Stomach (tissue), 9 donors: ENCODE measurements around the gene SNX22. TPM values are rescaled to one million over a fixed set of nuclear protein-coding genes. Genes with fewer than 3 reads are reported as not detected.

ENCODE experiments used
- DNase-seq, 2 donors: peaks; one replicate each; pipeline versions ENCODE4 v3.0.0 to v3.0.0-alpha.2; 2013 to 2019
- H3K27ac ChIP-seq, 5 donors: fragments of 200-600 bp in 4 of 5; sonication (generic) in 4 of 5; one replicate each; pipeline ENCODE4 v1.5.1; 2013 to 2019; ENCODE audit warnings: mild to moderate bottlenecking in 1 of 5, moderate library complexity in 1 of 5
- H3K27me3 ChIP-seq, 3 donors: fragments of 200-600 bp; sonication (generic); one replicate each; pipeline ENCODE4 v1.5.1; 2017 to 2019; ENCODE audit warnings: mixed run types in 1 of 3
- H3K36me3 ChIP-seq, 4 donors: fragments of 200-600 bp; sonication (generic); 1 replicate in 3 of 4; 2 replicates in 1 of 4; pipeline ENCODE4 v1.5.1; 2016 to 2019
- H3K4me1 ChIP-seq, 4 donors: fragments of 200-600 bp; sonication (generic); one replicate each; pipeline ENCODE4 v1.5.1; 2016 to 2019
- H3K4me3 ChIP-seq, 4 donors: fragments of 200-600 bp; sonication (generic) in 3 of 4; one replicate each; pipeline ENCODE4 v1.5.1; 2016 to 2019; ENCODE audit warnings: mild to moderate bottlenecking in 1 of 4
- H3K9me3 ChIP-seq, 4 donors: fragments of 200-600 bp; sonication (generic); one replicate each; pipeline ENCODE4 v1.5.1; 2016 to 2019
- EP300 ChIP-seq: sonication (generic); formaldehyde crosslinking; IDR thresholded peaks from one replicate; pipeline ENCODE4 v1.6.1; 2017; ENCODE audit warnings: antibody characterized with exemption
- POLR2A ChIP-seq, 4 donors: fragments of 450-650 bp; IDR thresholded peaks; one replicate each; pipeline ENCODE4 v1.6.1; 2016; ENCODE audit warnings: antibody characterized with exemption in 4 of 4, control low read depth in 2 of 4, mild to moderate bottlenecking in 1 of 4, moderate library complexity in 1 of 4
- POLR2AphosphoS5 ChIP-seq, 3 donors: sonication (generic); formaldehyde crosslinking; IDR thresholded peaks; one replicate each; pipeline ENCODE4 v1.6.1; 2016; ENCODE audit warnings: antibody characterized with exemption in 3 of 3
- WGBS, 5 donors: extraction: QIAGEN DNeasy Blood & Tissue Kit in 3 of 5; methylation state at CpG; one replicate each; pipeline versions ENCODE4 v1.1.5 to v1.1.7; 2013 to 2018; 5-methylcytosine and 5-hydroxymethylcytosine counted together
- intact Hi-C: fragments of 100-400 bp; cut with DNase I; formaldehyde crosslinking; loops from one replicate; pipeline ENCODE4 v1.15.1; 2023; ENCODE audit warnings: low total_unique reads
- polyA plus RNA-seq, 3 donors: library from polyadenylated mRNA; stranded (reverse); fragments of 200-250 nt; gene quantifications; one replicate each; pipeline ENCODE4 v1.2.3, GENCODE V29; 2013
- total RNA-seq, 5 donors: library from RNA; depleted of rRNA; stranded (reverse); fragments of >200 nt; gene quantifications; one replicate each; pipeline versions ENCODE4 v1.1.0 to v1.2.3, GENCODE V29; 2014 to 2016
- TF ChIP-seq, protein P1 (sequence below), 7 experiments: fragments of 450-650 bp in 4 of 7; fragments of 200-600 bp in 3 of 7; sonication (generic) in 3 of 7; IDR thresholded peaks; one replicate each; pipeline ENCODE4 v1.5.1; 2016 to 2019; ENCODE audit warnings: antibody characterized with exemption in 7 of 7, control low read depth in 2 of 7, mild to moderate bottlenecking in 1 of 7
- donor health status: healthy with polysubstance abuse.
- donor health status: Bipolar disorder and iron deficiency.
- donor health status: healthy.

Gene SNX22
- total and polyA plus RNA-seq, 8 donors, result 0.92 to 41.1 (median 3.8) TPM; not detected in 2

DNA sequence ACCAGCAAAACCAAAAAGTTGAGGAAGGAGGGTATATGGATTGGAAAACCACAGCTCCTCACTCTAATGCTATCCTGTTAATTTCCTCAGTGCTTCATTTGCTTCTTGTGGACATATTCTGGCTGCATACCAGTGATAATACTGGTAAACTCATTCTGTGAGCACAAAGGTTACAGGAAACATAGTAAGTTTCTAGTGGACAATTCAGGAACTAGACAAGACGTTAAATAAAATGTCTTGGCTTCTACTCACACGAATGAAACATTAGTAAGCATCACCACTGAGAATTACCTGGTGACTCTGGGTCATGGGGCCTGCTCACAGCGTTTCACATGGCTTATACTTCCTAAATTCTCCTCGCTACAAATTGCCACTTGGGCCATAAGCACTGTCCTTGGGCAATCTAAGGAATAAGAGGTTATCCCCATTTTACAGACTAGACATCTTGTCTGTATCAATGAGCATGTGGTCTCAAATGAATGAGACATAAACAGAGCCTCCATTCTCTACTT, 31.4 kb downstream of the SNX22 start:
- TF ChIP-seq EP300, result no peak
- TF ChIP-seq, protein P1, sequence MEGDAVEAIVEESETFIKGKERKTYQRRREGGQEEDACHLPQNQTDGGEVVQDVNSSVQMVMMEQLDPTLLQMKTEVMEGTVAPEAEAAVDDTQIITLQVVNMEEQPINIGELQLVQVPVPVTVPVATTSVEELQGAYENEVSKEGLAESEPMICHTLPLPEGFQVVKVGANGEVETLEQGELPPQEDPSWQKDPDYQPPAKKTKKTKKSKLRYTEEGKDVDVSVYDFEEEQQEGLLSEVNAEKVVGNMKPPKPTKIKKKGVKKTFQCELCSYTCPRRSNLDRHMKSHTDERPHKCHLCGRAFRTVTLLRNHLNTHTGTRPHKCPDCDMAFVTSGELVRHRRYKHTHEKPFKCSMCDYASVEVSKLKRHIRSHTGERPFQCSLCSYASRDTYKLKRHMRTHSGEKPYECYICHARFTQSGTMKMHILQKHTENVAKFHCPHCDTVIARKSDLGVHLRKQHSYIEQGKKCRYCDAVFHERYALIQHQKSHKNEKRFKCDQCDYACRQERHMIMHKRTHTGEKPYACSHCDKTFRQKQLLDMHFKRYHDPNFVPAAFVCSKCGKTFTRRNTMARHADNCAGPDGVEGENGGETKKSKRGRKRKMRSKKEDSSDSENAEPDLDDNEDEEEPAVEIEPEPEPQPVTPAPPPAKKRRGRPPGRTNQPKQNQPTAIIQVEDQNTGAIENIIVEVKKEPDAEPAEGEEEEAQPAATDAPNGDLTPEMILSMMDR (IDR thresholded peaks at IDR 0.05), result no peak
- TF ChIP-seq POLR2A (IDR thresholded peaks at IDR 0.05), result no peak
- TF ChIP-seq POLR2AphosphoS5 (IDR thresholded peaks at IDR 0.05), result no peak
- Histone ChIP-seq H3K27ac (no peak overlapping the region), H3K9me3 (no peaks in the 10 kb centered on the region), H3K4me3 (no peak overlapping the region), H3K4me1 (no peaks in the 10 kb centered on the region), H3K36me3 (peaks cover 0 to 71% (median 68%) of the 10 kb centered on the region in 4 donors), H3K27me3 (no peaks in the 10 kb centered on the region)
- 68 to 81% (median 70%) methylated on average over 4 of the region's 4 CpGs for WGBS, 5 donors
- no peak for DNase-seq
- intact Hi-C loops, result no loop called here

DNA sequence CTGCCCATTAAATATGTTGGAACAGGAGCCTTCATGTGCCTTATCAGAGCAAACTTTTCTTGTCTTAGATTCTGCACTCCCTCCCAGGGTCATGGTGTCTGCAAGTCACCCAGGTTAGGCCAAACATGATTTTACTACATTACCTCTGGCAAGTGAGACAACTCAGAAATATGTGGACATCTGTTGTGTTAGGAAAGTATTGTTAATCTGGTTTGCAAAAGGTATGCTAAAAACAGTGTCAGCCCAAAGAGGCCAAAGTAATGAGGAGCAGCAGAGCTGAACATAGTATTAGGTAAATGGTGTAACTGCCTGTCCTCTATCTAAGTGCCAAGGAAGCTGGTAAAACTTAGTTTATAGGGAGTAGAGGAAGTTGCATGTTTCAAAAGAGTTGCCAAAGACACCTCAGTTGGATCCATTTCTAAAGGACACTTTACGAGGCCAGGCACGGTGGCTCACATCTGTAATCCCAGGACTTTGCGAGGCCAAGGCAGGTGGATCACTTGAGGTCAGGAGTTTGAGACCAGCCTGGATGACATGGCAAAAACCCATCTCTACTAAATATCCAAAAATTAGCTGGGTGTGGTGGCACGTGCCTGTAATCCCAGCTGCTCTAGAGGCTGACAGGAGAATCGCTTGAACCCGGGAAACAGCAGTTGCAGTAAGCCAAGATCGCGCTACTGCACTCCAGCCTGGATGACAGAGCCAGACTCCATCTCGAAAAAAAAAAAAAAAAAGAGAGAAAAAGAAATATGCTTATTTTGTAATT, 33.8 kb downstream of the SNX22 start:
- no peak for DNase-seq
- Histone ChIP-seq H3K4me3 (no peak overlapping the region), H3K27me3 (no peaks in the 10 kb centered on the region), H3K9me3 (no peaks in the 10 kb centered on the region), H3K36me3 (peaks cover 0 to 63% (median 59%) of the 10 kb centered on the region in 4 donors), H3K27ac (no peak overlapping the region), H3K4me1 (no peaks in the 10 kb centered on the region)
- intact Hi-C loops, result no loop called here
- TF ChIP-seq POLR2A (IDR thresholded peaks at IDR 0.05) (no peak), POLR2AphosphoS5 (IDR thresholded peaks at IDR 0.05) (no peak), EP300 (no peak)
- TF ChIP-seq, protein P1 (IDR thresholded peaks at IDR 0.05), result no peak
- 91 to 96% (median 94%) methylated on average over 9 of the region's 9 CpGs for WGBS, 5 donors

DNA sequence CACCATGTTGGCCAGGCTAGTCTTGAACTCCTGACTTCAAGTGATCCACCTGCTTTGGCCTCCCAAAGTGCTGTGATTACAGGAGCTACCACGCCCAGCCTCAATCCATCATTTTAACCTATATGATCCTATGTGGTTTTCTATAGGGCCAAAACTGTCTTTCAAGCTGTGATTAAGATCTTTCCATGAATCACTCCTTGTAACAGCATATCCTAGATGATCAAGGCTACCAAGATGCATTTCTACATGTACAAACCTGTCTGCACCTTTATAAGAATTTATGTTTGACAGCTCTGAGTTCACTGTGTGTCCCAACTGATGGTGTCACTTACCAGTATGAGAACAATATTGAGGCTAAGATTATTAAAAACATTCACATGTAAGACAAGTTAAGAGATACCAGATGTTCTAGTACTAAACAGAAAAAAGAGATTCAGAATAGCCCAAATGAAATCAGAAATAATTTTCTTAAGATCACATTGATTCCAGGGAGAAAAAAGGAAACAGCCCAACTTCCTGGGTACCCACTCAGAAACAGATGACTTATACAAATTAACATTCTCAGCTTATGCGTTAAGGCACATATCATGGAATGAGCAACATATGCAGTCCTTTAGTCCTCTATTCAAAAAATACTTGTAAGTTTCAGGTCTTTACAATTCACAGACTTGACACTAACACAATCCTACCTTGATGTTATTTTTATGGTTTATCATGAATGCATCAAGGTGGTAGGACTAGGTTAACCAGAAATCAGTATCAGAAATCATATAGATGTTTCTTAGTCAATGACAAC, 36.1 kb downstream of the SNX22 start:
- Histone ChIP-seq H3K27ac (no peak overlapping the region), H3K9me3 (no peaks in the 10 kb centered on the region), H3K4me1 (no peaks in the 10 kb centered on the region), H3K27me3 (no peaks in the 10 kb centered on the region), H3K36me3 (peaks cover 0 to 52% (median 49%) of the 10 kb centered on the region in 4 donors), H3K4me3 (no peak overlapping the region)
- DNase-seq, result no peak
- 80 to 99% (median 91%) methylated on average over 2 of the region's 2 CpGs for WGBS, 5 donors
- TF ChIP-seq, protein P1 (IDR thresholded peaks at IDR 0.05), result no peak
- TF ChIP-seq POLR2A (IDR thresholded peaks at IDR 0.05) (no peak), EP300 (no peak), POLR2AphosphoS5 (IDR thresholded peaks at IDR 0.05) (no peak)
- intact Hi-C loops, result no loop called here

- Histone ChIP-seq H3K27ac (no peak overlapping the region), H3K36me3 (peaks cover 0 to 50% (median 40%) of the 10 kb centered on the region in 4 donors), H3K4me3 (no peak overlapping the region), H3K27me3 (no peaks in the 10 kb centered on the region), H3K4me1 (no peaks in the 10 kb centered on the region), H3K9me3 (no peaks in the 10 kb centered on the region)
- DNase-seq, result no peak
- no peak for TF ChIP-seq POLR2AphosphoS5 (IDR thresholded peaks at IDR 0.05)
- TF ChIP-seq EP300, result no peak
- TF ChIP-seq POLR2A (IDR thresholded peaks at IDR 0.05), result no peak
- TF ChIP-seq, protein P1 (IDR thresholded peaks at IDR 0.05), result no peak
- intact Hi-C loops, result no loop called here
- 95 to 98% (median 96%) methylated on average over 5 of the region's 5 CpGs for WGBS, 5 donors
These were observed 40.7 kb downstream of the SNX22 start for GRCh38 chr15:64191971-64192830.
